HEK293T (cell line): Measurements from ENCODE around the gene TPMT.
"Not testable (repeated sequence)": the region's sequence is repeated elsewhere in the genome, so short reads cannot be mapped to it uniquely, and the experiment has no call there.

Source experiments
- CTCF ChIA-PET: fragments of 350-600 bp; formaldehyde crosslinking; extraction: SDS; loops from one replicate; lab custom pipeline; 2021; ENCODE audit warnings: antibody characterized with exemption, inconsistent platforms; lab: Yijun Ruan, JAX
- POLR2A ChIA-PET: fragments of 350-600 bp; formaldehyde crosslinking; extraction: SDS; loops from one replicate; lab custom pipeline; 2020; ENCODE audit warnings: antibody characterized with exemption, inconsistent platforms; lab: Yijun Ruan, JAX
- DNase-seq: peaks from one replicate; pipeline ENCODE4 v3.0.0; 2012; ENCODE audit warnings: mixed read lengths; ENCODE audit errors: extremely low spot score
- ARNT ChIP-seq: fragments of 450-650 bp; IDR thresholded peaks from 2 replicates; pipeline ENCODE4 v1.6.1; 2017; ENCODE audit warnings: mild to moderate bottlenecking
- BHLHE40 ChIP-seq: fragments of 450-650 bp; IDR thresholded peaks from 2 replicates; pipeline ENCODE4 v1.6.1; 2016; ENCODE audit warnings: mild to moderate bottlenecking, moderate library complexity, borderline replicate concordance
- CTBP1 ChIP-seq: fragments of 450-650 bp; IDR thresholded peaks from 2 replicates; pipeline ENCODE4 v1.6.1; 2016; ENCODE audit warnings: borderline replicate concordance
- ELF4 ChIP-seq: fragments of 450-650 bp; IDR thresholded peaks from 2 replicates; pipeline ENCODE4 v1.6.1; 2017; ENCODE audit warnings: antibody characterized with exemption
- FOXA1 ChIP-seq: fragments of 450-650 bp; IDR thresholded peaks from 2 replicates; pipeline ENCODE4 v1.6.1; 2016; ENCODE audit warnings: mild to moderate bottlenecking
- FOXK2 ChIP-seq: fragments of 450-650 bp; IDR thresholded peaks from 2 replicates; pipeline ENCODE4 v1.6.1; 2016; ENCODE audit warnings: mild to moderate bottlenecking
- FOXM1 ChIP-seq: fragments of 450-650 bp; IDR thresholded peaks from 2 replicates; pipeline ENCODE4 v1.6.1; 2017; ENCODE audit warnings: mild to moderate bottlenecking, borderline replicate concordance
- HDGF ChIP-seq: fragments of 450-650 bp; IDR thresholded peaks from 2 replicates; pipeline ENCODE4 v1.6.1; 2017; ENCODE audit warnings: antibody characterized with exemption, borderline replicate concordance
- L3MBTL2 ChIP-seq: fragments of 450-650 bp; conservative IDR thresholded peaks from 2 replicates; pipeline ENCODE4 v1.6.1; 2016; ENCODE audit warnings: mild to moderate bottlenecking
- LEF1 ChIP-seq: fragments of 450-650 bp; IDR thresholded peaks from 2 replicates; pipeline ENCODE4 v1.6.1; 2017; ENCODE audit warnings: mild to moderate bottlenecking, borderline replicate concordance
- NFRKB ChIP-seq: fragments of 450-650 bp; IDR thresholded peaks from 2 replicates; pipeline ENCODE4 v1.6.1; 2016; ENCODE audit warnings: mild to moderate bottlenecking, moderate library complexity
- SP1 ChIP-seq: fragments of 450-650 bp; IDR thresholded peaks from 2 replicates; pipeline ENCODE4 v1.6.1; 2017
- SUZ12 ChIP-seq: fragments of 450-650 bp; IDR thresholded peaks from 2 replicates; pipeline ENCODE4 v1.6.1; 2016; ENCODE audit warnings: mild to moderate bottlenecking
- TARDBP ChIP-seq: fragments of 450-650 bp; IDR thresholded peaks from 2 replicates; pipeline ENCODE4 v1.6.1; 2016
- ZNF384 ChIP-seq: fragments of 450-650 bp; IDR thresholded peaks from 2 replicates; pipeline ENCODE4 v1.6.1; 2016
- TF ChIP-seq, protein P1 (sequence below): fragments of 450-650 bp; IDR thresholded peaks from 2 replicates; pipeline ENCODE4 v1.6.1; 2016

The TPMT gene

DNA sequence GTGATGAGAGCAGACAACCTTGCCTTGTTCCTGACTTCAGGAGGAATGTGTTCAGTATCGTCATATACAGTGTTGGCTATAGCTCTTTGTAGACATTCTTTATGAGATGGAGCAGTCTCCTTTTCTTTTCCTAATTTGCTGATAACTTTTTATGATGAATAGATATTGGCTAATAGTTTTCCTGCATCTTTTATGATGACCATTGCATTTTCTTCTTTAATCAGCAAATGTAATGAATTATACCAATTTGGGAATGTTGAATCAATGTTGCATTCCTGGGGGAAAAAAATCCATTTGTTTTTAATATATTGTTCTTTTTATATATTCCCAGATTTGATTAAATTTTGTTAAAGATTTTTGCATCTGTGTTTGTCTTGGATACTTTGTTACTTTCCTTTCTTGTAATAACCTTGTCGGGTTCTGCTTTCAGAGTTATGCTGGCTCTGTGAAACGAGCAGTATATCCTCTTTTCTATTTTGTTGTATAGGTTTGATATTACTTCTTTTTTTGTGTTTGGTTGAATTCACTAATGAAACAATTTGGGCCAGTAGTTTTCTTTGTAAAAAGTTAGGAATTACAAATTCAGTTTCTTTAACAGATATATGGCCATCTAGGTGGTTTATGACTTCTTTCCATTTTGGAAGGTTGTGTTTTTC is 24.2 kb upstream of the TPMT start:
- TF ChIP-seq L3MBTL2 (no peak), FOXK2 (no peak), LEF1 (no peak), ZNF384 (no peak), CTBP1 (no peak), TARDBP (no peak), HDGF (no peak), BHLHE40 (no peak), FOXA1 (no peak), SUZ12 (no peak), ELF4 (no peak), ARNT (no peak), SP1 (no peak)
- TF ChIP-seq, protein P1, sequence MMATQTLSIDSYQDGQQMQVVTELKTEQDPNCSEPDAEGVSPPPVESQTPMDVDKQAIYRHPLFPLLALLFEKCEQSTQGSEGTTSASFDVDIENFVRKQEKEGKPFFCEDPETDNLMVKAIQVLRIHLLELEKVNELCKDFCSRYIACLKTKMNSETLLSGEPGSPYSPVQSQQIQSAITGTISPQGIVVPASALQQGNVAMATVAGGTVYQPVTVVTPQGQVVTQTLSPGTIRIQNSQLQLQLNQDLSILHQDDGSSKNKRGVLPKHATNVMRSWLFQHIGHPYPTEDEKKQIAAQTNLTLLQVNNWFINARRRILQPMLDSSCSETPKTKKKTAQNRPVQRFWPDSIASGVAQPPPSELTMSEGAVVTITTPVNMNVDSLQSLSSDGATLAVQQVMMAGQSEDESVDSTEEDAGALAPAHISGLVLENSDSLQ = no peak
- DNase-seq = no peak
- POLR2A ChIA-PET = no interaction called here
- CTCF ChIA-PET = no interaction called here

DNA sequence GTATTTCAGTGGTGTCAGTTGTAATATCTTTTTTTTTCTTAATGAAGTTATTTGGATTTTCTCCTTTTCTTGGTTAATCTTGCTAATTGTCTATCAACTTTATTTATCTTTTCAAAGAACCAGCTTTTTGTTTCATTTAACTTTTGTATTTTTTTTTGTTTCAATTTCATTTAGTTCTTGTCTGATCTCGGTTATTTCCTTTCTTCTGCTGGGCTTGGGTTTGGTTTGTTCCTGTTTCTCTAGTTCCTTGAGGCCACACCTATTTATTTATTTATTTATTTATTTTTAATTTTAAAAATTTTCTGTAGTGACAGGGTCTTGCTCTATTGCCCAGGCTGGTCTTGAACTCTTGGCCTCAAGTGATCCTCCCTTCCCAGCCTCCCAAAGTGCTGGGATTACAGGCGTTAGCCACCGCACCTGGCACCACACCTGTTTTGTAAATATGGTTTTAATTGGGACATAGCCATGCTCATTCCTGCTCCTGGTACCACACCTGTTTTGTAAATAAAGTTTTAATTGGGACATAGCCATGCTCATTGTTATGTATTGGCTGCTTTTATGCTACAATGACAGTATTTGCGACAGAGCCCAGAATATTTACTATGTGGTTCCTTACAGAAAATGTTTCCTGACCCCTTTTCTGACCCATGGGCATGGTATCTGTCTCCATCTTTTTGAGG is 22.5 kb upstream of the TPMT start:
- ChIA-PET POLR2A (no interaction called here), CTCF (no interaction called here)
- no peak for TF ChIP-seq ELF4
- TF ChIP-seq TARDBP = no peak
- TF ChIP-seq HDGF = no peak
- TF ChIP-seq BHLHE40 = no peak
- no peak for TF ChIP-seq FOXK2
- no peak for TF ChIP-seq SUZ12
- no peak for TF ChIP-seq FOXA1
- TF ChIP-seq L3MBTL2 = no peak
- TF ChIP-seq, protein P1 = no peak
- TF ChIP-seq SP1 = no peak
- no peak for TF ChIP-seq ZNF384
- no peak for TF ChIP-seq ARNT
- TF ChIP-seq CTBP1 = no peak
- no peak for TF ChIP-seq NFRKB
- no peak for TF ChIP-seq LEF1
- TF ChIP-seq FOXM1 = no peak
- DNase-seq = no peak

DNA sequence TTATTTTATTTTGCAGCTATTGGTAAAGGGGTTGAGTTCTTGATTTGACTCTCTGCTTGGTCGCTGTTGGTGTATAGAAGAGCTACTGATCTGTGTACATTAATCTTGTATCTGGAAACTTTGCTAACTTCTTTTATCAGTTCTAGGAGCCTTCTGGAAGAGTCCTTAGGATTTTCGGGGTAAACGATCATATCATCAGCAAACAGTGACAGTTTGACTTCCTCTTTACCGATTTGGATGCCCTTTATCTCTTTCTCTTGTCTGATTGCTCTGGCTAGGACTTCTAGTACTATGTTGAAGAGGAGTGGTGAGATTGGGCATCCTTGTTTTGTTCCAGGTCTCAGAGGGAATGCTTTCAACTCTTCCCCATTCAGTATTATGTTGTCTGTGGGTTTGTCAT is 21.3 kb upstream of the TPMT start:
- CTCF ChIA-PET, DNase-seq, POLR2A ChIA-PET: not testable (repeated sequence)

DNA sequence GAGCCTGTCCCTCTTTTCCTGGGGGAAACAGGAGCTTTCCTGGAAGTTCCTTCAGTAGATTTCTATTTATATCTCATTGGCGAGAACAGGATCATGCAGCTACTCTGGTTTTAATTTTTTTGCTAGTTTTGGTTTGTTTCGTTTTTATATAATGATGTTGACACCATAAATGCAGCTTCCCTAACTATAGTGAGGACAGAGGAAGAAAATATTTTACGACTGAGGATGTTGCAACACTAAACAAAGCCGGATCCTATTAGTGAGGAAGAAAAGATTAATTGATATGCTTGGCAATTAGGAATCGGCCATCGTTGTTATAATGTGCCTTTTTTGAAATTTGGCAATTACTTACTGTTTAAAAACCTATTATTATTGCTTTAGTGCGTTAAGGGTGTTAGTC is 17.0 kb upstream of the TPMT start:
- POLR2A ChIA-PET = no interaction called here
- CTCF ChIA-PET = no interaction called here
- TF ChIP-seq, protein P1 = no peak
- TF ChIP-seq HDGF (no peak), CTBP1 (no peak), SP1 (no peak), BHLHE40 (no peak), FOXA1 (no peak), LEF1 (no peak), L3MBTL2 (no peak), SUZ12 (no peak), FOXK2 (no peak), ZNF384 (no peak)
- no peak for DNase-seq

DNA sequence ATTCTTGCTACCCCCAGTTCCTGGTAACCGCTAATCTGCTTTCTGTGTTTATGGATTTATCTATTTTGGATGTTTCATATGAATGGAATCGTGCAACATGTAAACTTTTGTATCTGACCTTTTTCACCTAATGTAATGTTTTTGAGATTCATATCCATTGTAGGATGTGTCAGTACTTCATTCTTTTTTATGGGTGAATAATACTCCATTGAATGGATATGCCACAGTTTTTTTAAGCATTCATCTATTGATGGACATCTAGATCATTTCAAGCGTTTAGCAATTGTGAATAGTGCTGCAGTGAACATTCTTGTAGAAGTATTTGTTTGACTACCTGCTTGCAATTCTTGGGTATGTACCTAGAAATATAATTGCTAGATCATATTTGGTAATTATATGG is 13.4 kb upstream of the TPMT start:
- ChIA-PET POLR2A (no interaction called here), CTCF (no interaction called here)
- DNase-seq = no peak
- TF ChIP-seq SUZ12 (no peak), HDGF (no peak)

DNA sequence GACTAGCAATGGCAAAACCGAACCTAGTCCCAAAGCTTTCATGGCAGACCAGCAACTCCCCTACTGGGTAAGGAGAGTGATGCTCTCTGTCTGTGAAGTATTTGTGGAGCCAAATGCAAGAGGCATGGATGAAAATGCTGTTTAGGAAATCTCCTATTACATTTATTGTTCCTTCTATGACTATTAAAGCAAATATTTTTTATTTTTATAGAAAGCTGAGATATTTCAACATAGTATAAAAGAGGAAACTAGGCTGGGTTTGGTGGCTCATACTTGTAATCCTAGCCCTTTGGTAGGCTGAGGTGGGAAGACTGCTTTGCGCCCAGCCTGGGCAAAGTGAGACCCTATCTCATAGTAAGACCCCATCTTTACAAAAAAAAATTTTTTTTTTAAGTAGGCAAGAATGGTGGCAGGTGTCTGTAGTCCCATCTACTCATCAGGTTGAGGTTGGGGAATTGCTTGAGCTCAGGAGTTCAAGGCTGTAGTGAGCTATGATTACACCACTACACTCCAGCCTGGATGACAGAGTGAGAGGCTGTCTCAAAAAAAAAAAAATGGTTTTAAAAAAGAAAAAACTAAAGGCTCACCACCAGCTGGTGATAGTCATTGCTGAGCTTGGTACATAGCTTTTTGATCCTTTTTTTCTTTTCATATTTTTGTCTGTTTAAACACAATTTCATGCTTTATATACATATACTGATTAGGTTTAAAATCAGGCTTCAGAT is 11.6 kb upstream of the TPMT start:
- TF ChIP-seq SUZ12 (no peak), FOXM1 (no peak), TARDBP (no peak), LEF1 (no peak), L3MBTL2 (no peak), ARNT (no peak), FOXA1 (no peak), CTBP1 (no peak), NFRKB (no peak), ELF4 (no peak), SP1 (no peak), FOXK2 (no peak)
- TF ChIP-seq, protein P1 = no peak
- DNase-seq = no peak
- CTCF ChIA-PET = interaction anchor here (1.1 kb wide), 1 partner anchor 136 kb away, joined by 4 read pairs; no protein-coding TSS in a partner anchor
- POLR2A ChIA-PET = no interaction called here
